Colonic mucosa (tissue), 4 donors: ENCODE results near the gene DUSP2. TPM values are rescaled to one million over a fixed set of nuclear protein-coding genes. Genes with fewer than 3 reads are reported as not detected.
A peak's percentile ranks its signal among the peaks of the same experiment; 100 is the strongest.

Experiments used
- DNase-seq: peaks from one replicate; pipeline ENCODE4 v3.0.0-alpha.2; 2020
- H3K27ac ChIP-seq: fragments of 200-600 bp; one replicate; pipeline ENCODE4 v1.8.0; 2021
- H3K27me3 ChIP-seq: fragments of 200-600 bp; one replicate; pipeline ENCODE4 v1.8.0; 2021
- H3K36me3 ChIP-seq: fragments of 200-600 bp; one replicate; pipeline ENCODE4 v1.8.0; 2021
- H3K4me1 ChIP-seq: fragments of 200-600 bp; one replicate; pipeline ENCODE4 v1.8.0; 2021; ENCODE audit warnings: mild to moderate bottlenecking
- H3K4me3 ChIP-seq: fragments of 200-600 bp; one replicate; pipeline ENCODE4 v1.8.0; 2021
- H3K9ac ChIP-seq, 2 donors: one replicate each; pipeline ENCODE4 v1.7.0; 2013; ENCODE audit warnings: control low read depth in 2 of 2, low read depth in 2 of 2, low read length in 2 of 2
- H3K9me3 ChIP-seq: fragments of 200-600 bp; one replicate; pipeline ENCODE4 v1.8.0; 2021
- intact Hi-C: fragments of 100-400 bp; cut with DNase I; formaldehyde crosslinking; loops from one replicate; pipeline ENCODE4 v1.14.1; 2022
- total RNA-seq, 2 donors: library from RNA; stranded (reverse); fragmentation: NEBNext Ultra II Directional in 1 of 2; extraction: Animal tissue kit (Norgen Biotek cat#: 25700) in 1 of 2; gene quantifications; one replicate each; pipeline ENCODE4 v1.2.1, GENCODE V29; 2021
- TF ChIP-seq, protein P1 (sequence below): fragments of 200-600 bp; IDR thresholded peaks from one replicate; pipeline ENCODE4 v1.8.0; 2022; ENCODE audit warnings: antibody characterized with exemption, mild to moderate bottlenecking
- donor health status: healthy.
- donor health status: DM: no; HTN: no; CAD: no.
- donor health status: DM: no; HTN: no; CAD: no.

Gene DUSP2
- total RNA-seq, 2 donors from 2014 or later: 1.6 to 5.1 TPM

- Histone ChIP-seq H3K27ac (no peak overlapping the region), H3K4me1 (no peaks in the 10 kb centered on the region), H3K27me3 (no peaks in the 10 kb centered on the region), H3K4me3 (no peak overlapping the region), H3K36me3 (no peaks in the 10 kb centered on the region), H3K9me3 (no peaks in the 10 kb centered on the region), H3K9ac (no peak overlapping the region)
- intact Hi-C loops: no loop called here
- no peak for DNase-seq
- TF ChIP-seq, protein P1, sequence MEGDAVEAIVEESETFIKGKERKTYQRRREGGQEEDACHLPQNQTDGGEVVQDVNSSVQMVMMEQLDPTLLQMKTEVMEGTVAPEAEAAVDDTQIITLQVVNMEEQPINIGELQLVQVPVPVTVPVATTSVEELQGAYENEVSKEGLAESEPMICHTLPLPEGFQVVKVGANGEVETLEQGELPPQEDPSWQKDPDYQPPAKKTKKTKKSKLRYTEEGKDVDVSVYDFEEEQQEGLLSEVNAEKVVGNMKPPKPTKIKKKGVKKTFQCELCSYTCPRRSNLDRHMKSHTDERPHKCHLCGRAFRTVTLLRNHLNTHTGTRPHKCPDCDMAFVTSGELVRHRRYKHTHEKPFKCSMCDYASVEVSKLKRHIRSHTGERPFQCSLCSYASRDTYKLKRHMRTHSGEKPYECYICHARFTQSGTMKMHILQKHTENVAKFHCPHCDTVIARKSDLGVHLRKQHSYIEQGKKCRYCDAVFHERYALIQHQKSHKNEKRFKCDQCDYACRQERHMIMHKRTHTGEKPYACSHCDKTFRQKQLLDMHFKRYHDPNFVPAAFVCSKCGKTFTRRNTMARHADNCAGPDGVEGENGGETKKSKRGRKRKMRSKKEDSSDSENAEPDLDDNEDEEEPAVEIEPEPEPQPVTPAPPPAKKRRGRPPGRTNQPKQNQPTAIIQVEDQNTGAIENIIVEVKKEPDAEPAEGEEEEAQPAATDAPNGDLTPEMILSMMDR: no peak
Observed at GRCh38 chr2:96103187-96103601, 42.0 kb downstream of the DUSP2 start.

- TF ChIP-seq, protein P1: no peak
- peak; percentile 11 for DNase-seq
- Histone ChIP-seq H3K27me3 (no peaks in the 10 kb centered on the region), H3K4me1 (no peaks in the 10 kb centered on the region), H3K27ac (no peak overlapping the region), H3K36me3 (no peaks in the 10 kb centered on the region), H3K4me3 (no peak overlapping the region), H3K9me3 (no peaks in the 10 kb centered on the region), H3K9ac (no peak overlapping the region)
- intact Hi-C loops: no loop called here
Observed at GRCh38 chr2:96102596-96103186, 42.5 kb downstream of the DUSP2 start.

- no peak for DNase-seq
- H3K4me3 ChIP-seq: no peak overlapping the region
- no peaks in the 10 kb centered on the region for H3K36me3 ChIP-seq
- no peak overlapping the region for H3K27ac ChIP-seq
- TF ChIP-seq, protein P1: no peak
- H3K4me1 ChIP-seq: no peaks in the 10 kb centered on the region
- H3K9ac ChIP-seq: no peak overlapping the region
- intact Hi-C loops: no loop called here
- no peaks in the 10 kb centered on the region for H3K9me3 ChIP-seq
- no peaks in the 10 kb centered on the region for H3K27me3 ChIP-seq
Observed at GRCh38 chr2:96100893-96101304, 44.3 kb downstream of the DUSP2 start.

DNA sequence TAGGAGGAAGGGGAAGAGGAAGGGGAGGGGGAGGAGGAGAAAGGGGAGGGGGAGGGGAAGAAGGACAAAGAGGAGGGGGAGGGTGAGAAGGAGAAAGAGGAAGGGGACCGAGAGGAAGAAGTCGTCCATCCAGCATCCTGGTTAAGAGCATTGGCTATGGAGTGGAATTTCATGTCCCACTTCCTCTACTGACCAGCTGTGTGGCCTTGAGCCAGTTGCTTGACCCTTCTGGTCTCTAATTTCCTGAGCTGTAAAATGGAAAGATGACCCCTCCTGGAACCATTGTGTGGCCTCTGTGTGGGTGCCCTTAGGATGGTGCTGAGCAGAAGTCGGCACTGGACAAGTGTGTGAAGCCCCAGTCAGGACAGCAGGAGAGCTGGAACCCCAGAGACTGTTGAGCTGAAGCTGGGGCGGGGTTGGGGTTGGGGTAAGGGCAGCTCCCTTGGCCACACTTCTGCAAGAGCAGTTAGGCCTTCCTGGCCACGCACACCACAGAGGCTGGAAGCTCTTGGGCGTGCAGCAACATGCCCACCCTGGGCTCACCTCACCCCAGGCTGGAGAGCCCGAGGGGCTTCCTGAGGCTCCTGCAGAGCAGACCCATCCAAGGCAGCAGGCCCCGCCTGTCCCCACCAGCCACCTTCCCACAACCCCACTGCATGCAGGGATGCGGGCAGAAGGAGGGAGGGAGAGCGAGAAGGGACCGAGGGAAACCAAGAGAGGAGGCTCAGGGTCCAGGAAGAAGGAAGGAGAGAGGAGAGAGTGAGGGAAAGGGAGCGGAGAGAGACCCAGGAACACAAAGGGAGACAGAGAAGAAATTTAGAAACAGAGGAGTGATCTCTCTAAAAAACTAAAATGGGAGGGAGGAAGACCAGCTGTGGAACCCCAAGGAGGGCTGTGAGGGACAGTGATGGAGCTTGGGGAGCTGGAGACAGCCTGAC, 45.1 kb downstream of the DUSP2 start:
- DNase-seq: peak; percentile 11
- intact Hi-C loops: no loop called here
- H3K9me3 ChIP-seq: no peaks in the 10 kb centered on the region
- no peak overlapping the region for H3K4me3 ChIP-seq
- H3K27ac ChIP-seq: no peak overlapping the region
- no peaks in the 10 kb centered on the region for H3K36me3 ChIP-seq
- no peak overlapping the region for H3K9ac ChIP-seq
- TF ChIP-seq, protein P1: no peak
- H3K4me1 ChIP-seq: no peaks in the 10 kb centered on the region
- no peaks in the 10 kb centered on the region for H3K27me3 ChIP-seq

- H3K9ac ChIP-seq: no peak overlapping the region
- no peaks in the 10 kb centered on the region for H3K9me3 ChIP-seq
- no peaks in the 10 kb centered on the region for H3K4me1 ChIP-seq
- H3K27ac ChIP-seq: no peak overlapping the region
- intact Hi-C loops: no loop called here
- DNase-seq: peak; percentile 11
- no peak overlapping the region for H3K4me3 ChIP-seq
- no peaks in the 10 kb centered on the region for H3K27me3 ChIP-seq
- TF ChIP-seq, protein P1: no peak
- no peaks in the 10 kb centered on the region for H3K36me3 ChIP-seq
Observed at GRCh38 chr2:96098900-96099590, 46.2 kb downstream of the DUSP2 start.
